ENCODE results near the gene KDM4B. TPM values are rescaled to one million over a fixed set of nuclear protein-coding genes. Genes with fewer than 3 reads are reported as not detected.

Gene KDM4B
- total and polyA plus RNA-seq, 4 donors = 17.1 to 49.5 (median 24.7) TPM

- ATAC-seq (ENCODE audit: insufficient read depth, low FRiP score) (no peak), DNase-seq (no peak)
- no peak for TF ChIP-seq CTCF (IDR thresholded peaks at IDR 0.05; ENCODE audit: control extremely low read depth, extremely low read depth)
- Histone ChIP-seq H3K4me1 (ENCODE audit: control insufficient read depth in 5 of 5, insufficient read depth in 5 of 5, low read length in 5 of 5) (peaks cover 0 to 4% (median 0%) of the 10 kb centered on the region in 5 donors), H3K27me3 (ENCODE audit: control insufficient read depth in 3 of 3, insufficient read depth in 3 of 3, low read length in 2 of 3) (no peaks in the 10 kb centered on the region), H3K27ac (ENCODE audit: low read depth in 1 of 2, low read length in 1 of 2) (no peak overlapping the region), H3K9ac (ENCODE audit: insufficient read depth in 1 of 2, low read length in 2 of 2) (no peak overlapping the region), H3K4me3 (no peak overlapping the region), H3K9me3 (ENCODE audit: control insufficient read depth in 4 of 4, insufficient read depth in 3 of 4, low read length in 3 of 4) (no peaks in the 10 kb centered on the region), H3K36me3 (ENCODE audit: control insufficient read depth in 4 of 4, insufficient read depth in 4 of 4, low read length in 4 of 4) (peaks cover 0 to 47% (median 13%) of the 10 kb centered on the region in 4 donors)
- WGBS, 2 donors = 97% methylated on average over 13 of the region's 13 CpGs
Observed at GRCh38 chr19:5108866-5109265, 140.0 kb downstream of the KDM4B start.

- 94 to 96% methylated on average over 17 of the region's 17 CpGs for WGBS, 2 donors
- Histone ChIP-seq H3K27ac (ENCODE audit: low read depth in 1 of 2, low read length in 1 of 2) (no peak overlapping the region), H3K4me3 (no peak overlapping the region), H3K36me3 (ENCODE audit: control insufficient read depth in 4 of 4, insufficient read depth in 4 of 4, low read length in 4 of 4) (peaks cover 0 to 53% (median 13%) of the 10 kb centered on the region in 4 donors), H3K4me1 (ENCODE audit: control insufficient read depth in 5 of 5, insufficient read depth in 5 of 5, low read length in 5 of 5) (peaks cover 0 to 4% (median 0%) of the 10 kb centered on the region in 5 donors), H3K27me3 (ENCODE audit: control insufficient read depth in 3 of 3, insufficient read depth in 3 of 3, low read length in 2 of 3) (no peaks in the 10 kb centered on the region), H3K9me3 (ENCODE audit: control insufficient read depth in 4 of 4, insufficient read depth in 3 of 4, low read length in 3 of 4) (no peaks in the 10 kb centered on the region), H3K9ac (ENCODE audit: insufficient read depth in 1 of 2, low read length in 2 of 2) (no peak overlapping the region)
- DNase-seq (no peak), ATAC-seq (ENCODE audit: insufficient read depth, low FRiP score) (no peak)
- TF ChIP-seq CTCF (IDR thresholded peaks at IDR 0.05; ENCODE audit: control extremely low read depth, extremely low read depth) = no peak
Observed at GRCh38 chr19:5109560-5109959, 140.6 kb downstream of the KDM4B start.

- Histone ChIP-seq H3K27me3 (ENCODE audit: control insufficient read depth in 3 of 3, insufficient read depth in 3 of 3, low read length in 2 of 3) (no peaks in the 10 kb centered on the region), H3K4me1 (ENCODE audit: control insufficient read depth in 5 of 5, insufficient read depth in 5 of 5, low read length in 5 of 5) (peaks cover 0 to 10% (median 0%) of the 10 kb centered on the region in 5 donors), H3K4me3 (no peak overlapping the region), H3K9me3 (ENCODE audit: control insufficient read depth in 4 of 4, insufficient read depth in 3 of 4, low read length in 3 of 4) (no peaks in the 10 kb centered on the region), H3K27ac (ENCODE audit: low read depth in 1 of 2, low read length in 1 of 2) (no peak overlapping the region), H3K36me3 (ENCODE audit: control insufficient read depth in 4 of 4, insufficient read depth in 4 of 4, low read length in 4 of 4) (peaks cover 0 to 54% (median 17%) of the 10 kb centered on the region in 4 donors), H3K9ac (ENCODE audit: insufficient read depth in 1 of 2, low read length in 2 of 2) (no peak overlapping the region)
- DNase-seq = no peak
- 96% methylated on average over 24 to 27 of the region's 27 CpGs for WGBS, 2 donors
- no peak for ATAC-seq (ENCODE audit: insufficient read depth, low FRiP score)
- no peak for TF ChIP-seq CTCF (IDR thresholded peaks at IDR 0.05; ENCODE audit: control extremely low read depth, extremely low read depth)
Observed at GRCh38 chr19:5110546-5110945, 141.6 kb downstream of the KDM4B start.

- H3K27me3 ChIP-seq (ENCODE audit: control insufficient read depth in 3 of 3, insufficient read depth in 3 of 3, low read length in 2 of 3) = no peaks in the 10 kb centered on the region
- no peaks in the 10 kb centered on the region for H3K9me3 ChIP-seq (ENCODE audit: control insufficient read depth in 4 of 4, insufficient read depth in 3 of 4, low read length in 3 of 4)
- no peak for ATAC-seq (ENCODE audit: insufficient read depth, low FRiP score)
- H3K4me3 ChIP-seq = no peak overlapping the region
- DNase-seq = no peak
- no peak overlapping the region for H3K27ac ChIP-seq (ENCODE audit: low read depth in 1 of 2, low read length in 1 of 2)
- no peak for TF ChIP-seq CTCF (IDR thresholded peaks at IDR 0.05; ENCODE audit: control extremely low read depth, extremely low read depth)
- 96 to 97% methylated on average over 21 of the region's 21 CpGs for WGBS, 2 donors
- peaks cover 0 to 53% (median 19%) of the 10 kb centered on the region in 4 donors for H3K36me3 ChIP-seq (ENCODE audit: control insufficient read depth in 4 of 4, insufficient read depth in 4 of 4, low read length in 4 of 4)
- peaks cover 0 to 10% (median 0%) of the 10 kb centered on the region in 5 donors for H3K4me1 ChIP-seq (ENCODE audit: control insufficient read depth in 5 of 5, insufficient read depth in 5 of 5, low read length in 5 of 5)
- no peak overlapping the region for H3K9ac ChIP-seq (ENCODE audit: insufficient read depth in 1 of 2, low read length in 2 of 2)
Observed at GRCh38 chr19:5111051-5111450, 142.1 kb downstream of the KDM4B start.
